Measurements from ENCODE around the gene COL20A1. TPM values are rescaled to one million over a fixed set of nuclear protein-coding genes. Genes with fewer than 3 reads are reported as not detected.

Gene COL20A1
- total and polyA plus RNA-seq, 2 of the 13 experiments (the other 11 are each of a cell fraction or from before 2014, with no cell fraction given): not detected

- no TSS peak for BruUV-seq (replicated peaks)
- POLR2A ChIA-PET: no interaction called here
- intact Hi-C loops (cut with micrococcal nuclease; ENCODE audit: unreplicated experiment): loop anchor here (2.0 kb wide), 1 partner anchor 29 kb away; no protein-coding TSS in a partner anchor
- FAIRE-seq: no peak
- Histone ChIP-seq H3K4me3 (replicated peaks in 1 of 3; ENCODE audit: insufficient read depth in 1 of 3, low read depth in 2 of 3, low read length in 3 of 3) (no peak overlapping the region), H4K20me1 (ENCODE audit: insufficient read depth, low read length) (no peaks in the 10 kb centered on the region), H3K79me2 (ENCODE audit: insufficient read depth, low read length) (no peaks in the 10 kb centered on the region), H3K9me3 (ENCODE audit: low read length) (no peaks in the 10 kb centered on the region), H3K4me2 (ENCODE audit: low read depth, low read length) (no peak overlapping the region), H3K4me1 (ENCODE audit: insufficient read depth, low read length) (no peaks in the 10 kb centered on the region), H2AFZ (ENCODE audit: low read length) (no peak overlapping the region), H3K27me3 (ENCODE audit: control insufficient read depth in 1 of 2, insufficient read depth in 2 of 2, low read length in 2 of 2) (peaks cover 1 to 31% of the 10 kb centered on the region in 2 experiments), H3K27ac (ENCODE audit: extremely low read length, insufficient read depth, low read length) (no peak overlapping the region), H3K36me3 (replicated peaks in 1 of 2; ENCODE audit: control insufficient read depth in 1 of 2, insufficient read depth in 2 of 2, low read length in 2 of 2) (no peaks in the 10 kb centered on the region), H3K9ac (ENCODE audit: insufficient read depth, low read depth, low read length) (no peak overlapping the region)
- TF ChIP-seq DNMT3B (CRISPR knock-in tag; conservative IDR thresholded peaks at IDR 0.05) (no peak), ZNF576 (CRISPR knock-in tag; IDR thresholded peaks at IDR 0.05) (no peak), JARID2 (CRISPR knock-in tag; IDR thresholded peaks at IDR 0.05; ENCODE audit: insufficient replicate concordance) (no peak), CREB1 (IDR thresholded peaks at IDR 0.05) (no peak), CREB1 (CRISPR knock-in tag; IDR thresholded peaks at IDR 0.05) (no peak), ZHX1 (CRISPR knock-in tag; IDR thresholded peaks at IDR 0.05; ENCODE audit: low read depth) (no peak), WIZ (CRISPR knock-in tag; IDR thresholded peaks at IDR 0.05) (no peak), SP140L (CRISPR knock-in tag; IDR thresholded peaks at IDR 0.05; ENCODE audit: borderline replicate concordance) (no peak), HCFC1 (IDR thresholded peaks at IDR 0.05; ENCODE audit: low read depth, low read length) (no peak), PREB (CRISPR knock-in tag; IDR thresholded peaks at IDR 0.05) (no peak), MIER2 (CRISPR knock-in tag; IDR thresholded peaks at IDR 0.05) (no peak), ZNF180 (CRISPR knock-in tag; IDR thresholded peaks at IDR 0.05; ENCODE audit: borderline replicate concordance, low read depth) (no peak)
- ATAC-seq: no peak
- CTCF ChIA-PET (ENCODE audit: low intra/inter-chr PET ratio, low total read pairs): no interaction called here
- 50% methylated on average over 12 of the region's 12 CpGs for WGBS (ENCODE audit: low lambda C conversion rate)
- in situ Hi-C loops (cut with HindIII; ENCODE audit: extremely low pct_ligation_motif_present, low pct_unique_long_range_greater_than_20kb): no loop called here
- no peak for DNase-seq (ENCODE audit: low spot score)
Observed at GRCh38 chr20:63337786-63338420, 44.9 kb downstream of the COL20A1 start.
